Measurements from ENCODE around the gene SELP. TPM values are rescaled to one million over a fixed set of nuclear protein-coding genes. Genes with fewer than 3 reads are reported as not detected.
A peak's percentile ranks its signal among the peaks of the same experiment; 100 is the strongest.

Gene SELP
- total and polyA plus RNA-seq, 2 of the 13 experiments (the other 11 are each of a cell fraction or from before 2014, with no cell fraction given), result 0.11 TPM; not detected in 1

GRCh38 chr1:169588785-169589485, 41.0 kb downstream of the SELP start:
- intact Hi-C loops (cut with micrococcal nuclease; ENCODE audit: unreplicated experiment) (loop anchor here (5.0 kb wide), 2 partner anchors 122 to 303 kb away; partner anchors contain the start of gene SCYL3), in situ Hi-C loops (cut with HindIII; ENCODE audit: extremely low pct_ligation_motif_present, low pct_unique_long_range_greater_than_20kb) (no loop called here)
- Histone ChIP-seq H3K27ac (ENCODE audit: extremely low read length, insufficient read depth, low read length) (peak overlapping the region; percentile 37), H3K79me2 (ENCODE audit: insufficient read depth, low read length) (peaks cover 24% of the 10 kb centered on the region), H3K36me3 (replicated peaks in 1 of 2; ENCODE audit: control insufficient read depth in 1 of 2, insufficient read depth in 2 of 2, low read length in 2 of 2) (no peaks in the 10 kb centered on the region), H3K9me3 (ENCODE audit: low read length) (no peaks in the 10 kb centered on the region), H2AFZ (ENCODE audit: low read length) (no peak overlapping the region), H4K20me1 (ENCODE audit: insufficient read depth, low read length) (no peaks in the 10 kb centered on the region), H3K27me3 (ENCODE audit: control insufficient read depth in 1 of 2, insufficient read depth in 2 of 2, low read length in 2 of 2) (no peaks in the 10 kb centered on the region; a peak in 1 of 5 replicates), H3K4me1 (ENCODE audit: insufficient read depth, low read length) (peaks cover 33% of the 10 kb centered on the region), H3K9ac (ENCODE audit: insufficient read depth, low read depth, low read length) (no peak overlapping the region), H3K4me2 (ENCODE audit: low read depth, low read length) (peak overlapping the region; percentile 33; the same call in 1 of the 2 replicates), H3K4me3 (replicated peaks in 1 of 3; ENCODE audit: insufficient read depth in 1 of 3, low read depth in 2 of 3, low read length in 3 of 3) (no peak overlapping the region)
- ATAC-seq (peak; percentile 37), DNase-seq (ENCODE audit: low spot score) (peak; percentile 39), FAIRE-seq (peak; percentile 67)
- BruUV-seq (replicated peaks), result no TSS peak
- POLR2A ChIA-PET, result no interaction called here
- CTCF ChIA-PET (ENCODE audit: low intra/inter-chr PET ratio, low total read pairs), result interaction anchor here (1.4 kb wide), 1 partner anchor 38 kb away, joined by 10 read pairs; no protein-coding TSS in a partner anchor
- WGBS (ENCODE audit: low lambda C conversion rate), result 27% methylated on average over 4 of the region's 4 CpGs
- TF ChIP-seq THAP11 (CRISPR knock-in tag; IDR thresholded peaks at IDR 0.05) (no peak), THRA (CRISPR knock-in tag; IDR thresholded peaks at IDR 0.05; ENCODE audit: borderline replicate concordance) (0 out of 2 replicates have a peak, but pooled peaks have one; percentile 28), CTCF (CRISPR knock-in tag; IDR thresholded peaks at IDR 0.05) (peak; percentile 82), BCL3 (CRISPR knock-in tag; IDR thresholded peaks at IDR 0.05) (no peak), ZNF747 (CRISPR knock-in tag; IDR thresholded peaks at IDR 0.05; ENCODE audit: borderline replicate concordance) (no peak), BRD4 (CRISPR knock-in tag; IDR thresholded peaks at IDR 0.05) (no peak), FOSL2 (CRISPR knock-in tag; IDR thresholded peaks at IDR 0.05) (0 out of 2 replicates have a peak, but pooled peaks have one; percentile 13), HIVEP1 (CRISPR knock-in tag; IDR thresholded peaks at IDR 0.05) (no peak), HNF1B (CRISPR knock-in tag; IDR thresholded peaks at IDR 0.05) (peak; percentile 52; the same call in 1 of the 2 replicates), MAX (IDR thresholded peaks at IDR 0.05) (peak; percentile 39; the same call in 1 of the 2 replicates), SMC3 (IDR thresholded peaks at IDR 0.05; ENCODE audit: low read length) (peak; percentile 68), ZNF329 (CRISPR knock-in tag; IDR thresholded peaks at IDR 0.05; ENCODE audit: low read depth) (no peak), CEBPB (IDR thresholded peaks at IDR 0.05; ENCODE audit: borderline replicate concordance, low read depth, low read length) (no peak), MYC (CRISPR knock-in tag; IDR thresholded peaks at IDR 0.05; ENCODE audit: borderline replicate concordance) (peak; percentile 48; the same call in 1 of the 2 replicates), NFATC3 (CRISPR knock-in tag; IDR thresholded peaks at IDR 0.05) (no peak)

All from HepG2 (cell line).